GM19397 (cell line): ENCODE data around the gene CDK3.

Experiments
- ATAC-seq: cut with Tn5 transposase; IDR thresholded peaks from one replicate; pipeline ENCODE4 v1.9.1; 2021; ENCODE audit warnings: mild to moderate bottlenecking, moderate library complexity; ENCODE audit not compliant: unreplicated experiment

CDK3 gene

GRCh38 chr17:75987041-75987440, 13.6 kb upstream of the CDK3 start:
- ATAC-seq: no peak

- ATAC-seq: no peak
These were observed 9.3 kb upstream of the CDK3 start for GRCh38 chr17:75991396-75991795.

- no peak for ATAC-seq
These were observed 5.8 kb upstream of the CDK3 start for GRCh38 chr17:75994802-75995370.

DNA sequence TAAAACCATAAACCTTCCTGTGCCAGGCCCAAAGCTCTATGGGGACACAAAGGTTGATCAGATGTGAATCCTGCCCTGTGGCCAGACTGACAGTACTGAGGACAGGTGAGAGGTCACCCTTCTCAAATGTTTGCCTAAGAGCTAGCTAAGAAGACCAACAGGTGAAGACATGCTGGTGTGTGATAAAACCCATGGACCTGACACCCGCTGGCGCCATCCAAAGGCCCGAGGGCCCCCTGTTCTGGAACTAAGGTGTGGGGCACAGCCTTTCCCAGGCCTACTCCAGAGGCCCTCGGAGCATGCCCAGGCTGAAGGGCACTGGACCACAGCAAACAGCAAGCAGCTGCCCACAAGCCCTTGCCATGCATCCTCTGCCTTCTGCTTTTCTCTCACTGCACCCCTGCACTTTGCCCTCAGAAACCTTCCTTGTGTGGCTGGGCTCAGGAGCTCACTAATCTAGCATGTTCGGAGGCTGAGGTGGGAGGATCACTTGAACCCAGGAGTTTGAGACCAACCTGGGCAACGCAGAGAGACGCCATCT, 5.2 kb upstream of the CDK3 start:
- ATAC-seq: no peak

DNA sequence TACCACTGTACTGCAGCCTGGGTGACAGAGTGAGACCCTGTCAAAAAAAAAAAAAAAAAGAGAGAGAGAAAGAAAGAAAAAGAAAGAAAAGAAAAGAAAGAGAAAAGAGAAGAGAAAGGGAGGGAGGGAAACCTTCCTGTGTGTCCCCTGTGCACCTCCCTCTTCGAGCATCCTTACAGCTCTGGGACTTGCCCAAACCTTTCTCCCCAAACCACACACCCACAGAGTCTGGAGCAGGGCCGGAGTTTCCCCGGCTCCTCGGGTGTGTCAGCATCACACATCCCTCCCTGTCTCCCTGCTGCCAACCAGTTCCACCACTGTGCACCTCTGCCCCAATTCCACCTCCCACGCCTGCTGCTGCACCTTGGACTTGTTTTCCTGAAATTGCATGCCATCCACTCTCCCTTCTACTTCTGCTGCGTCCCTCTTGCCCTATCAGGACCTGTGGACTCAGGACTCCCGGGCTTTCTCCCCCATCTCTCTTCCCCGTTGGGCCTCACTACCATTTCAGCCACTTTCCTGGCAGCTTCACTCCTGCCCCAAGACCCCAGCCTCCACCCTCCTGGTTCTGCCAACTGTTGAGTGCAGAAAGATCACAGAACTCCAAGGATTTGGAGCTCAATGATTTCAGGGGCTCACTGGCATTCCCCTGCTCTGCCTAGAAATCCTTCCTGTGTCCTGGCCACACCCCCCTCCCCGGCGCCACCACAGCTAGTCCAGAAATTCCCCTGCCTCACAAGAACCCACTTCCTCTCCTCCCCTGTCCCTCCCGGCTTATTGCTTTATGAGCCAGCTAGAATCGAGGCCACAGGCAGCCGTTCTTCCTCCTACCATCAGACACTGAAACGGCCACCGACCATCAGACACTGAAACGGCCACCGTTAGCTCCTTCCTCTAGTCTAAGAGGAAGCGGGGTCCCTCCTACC, 3.7 kb upstream of the CDK3 start:
- no peak for ATAC-seq

DNA sequence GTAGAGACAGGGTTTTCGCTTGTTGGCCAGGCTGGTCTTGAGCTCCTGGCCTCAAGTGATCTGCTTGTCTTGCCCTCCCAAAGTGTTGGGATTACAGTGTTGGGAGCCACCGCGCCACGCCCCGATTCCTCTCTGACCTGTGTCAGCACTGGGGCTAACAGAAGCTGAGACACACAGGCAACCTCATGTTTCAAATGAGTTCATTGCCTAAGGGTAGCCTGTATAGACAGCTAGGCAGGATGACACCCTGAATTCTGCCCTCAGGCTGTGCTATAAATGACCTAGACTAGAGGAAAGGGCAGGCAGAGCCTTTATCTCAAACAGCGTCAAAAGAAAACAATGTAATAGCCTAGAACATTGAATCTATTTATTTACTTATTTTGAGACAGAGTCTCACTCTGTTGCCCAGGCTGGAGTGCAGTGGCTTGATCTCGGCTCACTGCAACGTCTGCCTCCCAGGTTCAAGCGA, 2.3 kb upstream of the CDK3 start:
- no peak for ATAC-seq

- ATAC-seq: no peak
These were observed 470 bp upstream of the CDK3 start for GRCh38 chr17:76000016-76000754.

- ATAC-seq: no peak
These were observed 1.4 kb downstream of the CDK3 start for GRCh38 chr17:76002100-76002499.

- ATAC-seq: no peak
These were observed 3.3 kb downstream of the CDK3 start for GRCh38 chr17:76003915-76004314.

DNA sequence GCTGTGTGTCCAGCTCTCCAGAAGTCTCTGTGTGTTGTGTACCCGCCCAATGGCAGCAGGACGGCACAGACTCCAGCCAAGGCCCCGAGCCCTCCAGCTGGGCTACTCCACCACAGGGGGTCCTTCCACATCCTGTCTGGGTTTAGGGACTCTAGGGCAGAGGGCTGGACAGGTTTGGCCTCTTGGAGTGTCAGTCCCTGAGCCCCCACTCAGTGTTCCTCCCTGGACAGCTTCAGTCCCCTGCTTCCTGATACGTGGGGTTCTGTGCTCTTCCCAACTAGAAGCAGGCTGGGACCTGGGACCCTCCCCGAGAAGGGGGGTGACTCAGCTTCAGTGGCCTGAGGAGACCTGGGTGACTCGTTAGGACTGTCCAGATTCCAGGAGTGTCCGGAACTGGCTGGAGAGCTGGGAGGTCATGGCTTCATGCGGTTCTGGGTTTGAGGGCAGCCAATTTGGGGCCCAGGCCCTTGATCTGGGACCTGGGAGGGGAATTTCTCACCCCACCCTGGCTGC, 4.2 kb downstream of the CDK3 start:
- ATAC-seq: no peak

- ATAC-seq: no peak
These were observed 4.9 kb downstream of the CDK3 start for GRCh38 chr17:76005263-76006149.

- no peak for ATAC-seq
These were observed 6.6 kb downstream of the CDK3 start for GRCh38 chr17:76007131-76007849.

- no peak for ATAC-seq
These were observed 7.2 kb downstream of the CDK3 start for GRCh38 chr17:76007850-76008165.

GRCh38 chr17:76008208-76008607, 7.6 kb downstream of the CDK3 start:
- no peak for ATAC-seq

- no peak for ATAC-seq
These were observed 8.2 kb downstream of the CDK3 start for GRCh38 chr17:76008630-76009425.

DNA sequence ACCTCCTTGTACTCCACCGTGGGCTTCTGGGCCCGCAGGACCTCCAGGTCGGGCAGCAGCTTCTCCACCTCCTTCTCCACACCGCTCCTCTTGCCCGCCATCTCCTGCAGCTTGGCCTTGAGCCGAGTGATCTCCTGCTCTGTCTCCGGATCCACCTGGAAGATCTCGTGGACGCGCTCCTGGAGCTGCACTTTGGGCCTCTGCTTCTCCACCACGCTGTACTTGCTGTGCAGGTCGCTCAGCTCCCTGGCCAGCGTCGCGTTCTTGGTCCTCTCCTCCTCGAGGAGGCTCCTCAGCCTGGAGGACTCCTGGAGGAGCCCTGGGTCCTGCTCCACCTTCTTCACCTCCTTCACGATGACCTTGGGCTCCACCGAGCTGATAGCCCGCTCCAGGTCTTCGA, 8.8 kb downstream of the CDK3 start:
- no peak for ATAC-seq

GRCh38 chr17:76009969-76010661, 9.5 kb downstream of the CDK3 start:
- ATAC-seq: no peak

- no peak for ATAC-seq
These were observed 11.3 kb downstream of the CDK3 start for GRCh38 chr17:76011951-76012350.
